HEK293 (cell line): ENCODE data around the gene LTBP1.

Source experiments
- CTCF ChIA-PET: fragments of 350-600 bp; formaldehyde crosslinking; extraction: SDS; loops from one replicate; lab custom pipeline; 2021; ENCODE audit warnings: antibody characterized with exemption; lab: Yijun Ruan, JAX
- POLR2A ChIA-PET: fragments of 300-600 bp; formaldehyde crosslinking; extraction: SDS; loops from one replicate; lab custom pipeline; 2020; ENCODE audit warnings: antibody characterized with exemption, inconsistent platforms; lab: Yijun Ruan, JAX
- H3K27ac ChIP-seq: fragments of 200-500 bp; sonication (Bioruptor generic); 2 replicates; pipeline ENCODE4 v1.5.1; 2014; ENCODE audit warnings: low read depth, low read length, control low read depth, inconsistent platforms; ENCODE audit errors: extremely low read depth
- H3K36me3 ChIP-seq, 2 experiments: fragments of 200-500 bp in 1 of 2; sonication (Bioruptor generic) in 1 of 2; 1 replicate in 1 of 2; 2 replicates in 1 of 2; pipeline ENCODE4 v1.5.1; 2014 to 2017; ENCODE audit warnings: inconsistent platforms in 2 of 2, low read length in 2 of 2; ENCODE audit not compliant: control insufficient read depth in 2 of 2, insufficient read depth in 1 of 2
- H3K4me1 ChIP-seq: fragments of 200-500 bp; sonication (Bioruptor generic); 2 replicates; pipeline ENCODE4 v1.5.1; 2014; ENCODE audit warnings: mild to moderate bottlenecking, low read length, inconsistent platforms; ENCODE audit not compliant: control insufficient read depth, insufficient read depth
- H3K4me3 ChIP-seq: 2 replicates; pipeline ENCODE4 v1.5.1; 2011; ENCODE audit warnings: low read depth, mild to moderate bottlenecking, control low read depth, low read length, moderate library complexity
- H3K9me3 ChIP-seq: fragments of 200-500 bp; sonication (Bioruptor generic); 2 replicates; pipeline ENCODE4 v1.5.1; 2014; ENCODE audit warnings: low read depth, low read length, inconsistent platforms; ENCODE audit not compliant: control insufficient read depth, insufficient read depth
- BCL11B ChIP-seq: fragments of 450-650 bp; formaldehyde crosslinking; IDR thresholded peaks from 2 replicates; pipeline ENCODE4 v1.5.1; 2016; ENCODE audit warnings: low read depth, missing biosample characterization, missing genetic modification characterization
- GFI1B ChIP-seq: fragments of 450-650 bp; formaldehyde crosslinking; IDR thresholded peaks from 2 replicates; pipeline ENCODE4 v1.5.1; 2016; ENCODE audit warnings: missing biosample characterization, missing genetic modification characterization
- GLIS2 ChIP-seq: fragments of 450-650 bp; formaldehyde crosslinking; IDR thresholded peaks from 2 replicates; pipeline ENCODE4 v1.5.1; 2016; ENCODE audit warnings: missing biosample characterization, missing genetic modification characterization
- KLF7 ChIP-seq: fragments of 450-650 bp; formaldehyde crosslinking; IDR thresholded peaks from 2 replicates; pipeline ENCODE4 v1.5.1; 2016; ENCODE audit warnings: missing biosample characterization, missing genetic modification characterization, borderline replicate concordance
- MZF1 ChIP-seq: fragments of 450-650 bp; formaldehyde crosslinking; IDR thresholded peaks from 2 replicates; pipeline ENCODE4 v1.5.1; 2017; ENCODE audit warnings: missing biosample characterization, missing genetic modification characterization, borderline replicate concordance
- PATZ1 ChIP-seq: fragments of 450-650 bp; formaldehyde crosslinking; IDR thresholded peaks from 2 replicates; pipeline ENCODE4 v1.5.1; 2016; ENCODE audit warnings: missing biosample characterization, missing genetic modification characterization
- RBAK ChIP-seq: fragments of 450-650 bp; formaldehyde crosslinking; IDR thresholded peaks from 2 replicates; pipeline ENCODE4 v1.5.1; 2016; ENCODE audit warnings: missing biosample characterization, missing genetic modification characterization
- SETDB1 ChIP-seq: IDR thresholded peaks from one replicate; pipeline ENCODE4 v1.6.1; 2017; ENCODE audit warnings: mild to moderate bottlenecking, low read length, moderate library complexity, mixed read lengths; ENCODE audit not compliant: insufficient read length
- YY1 ChIP-seq: fragments of 450-650 bp; formaldehyde crosslinking; IDR thresholded peaks from 2 replicates; pipeline ENCODE4 v1.5.1; 2018; ENCODE audit warnings: missing biosample characterization, missing genetic modification characterization
- ZBTB8A ChIP-seq: fragments of 450-650 bp; formaldehyde crosslinking; IDR thresholded peaks from 2 replicates; pipeline ENCODE4 v1.5.1; 2016; ENCODE audit warnings: missing biosample characterization, missing genetic modification characterization
- ZNF132 ChIP-seq: fragments of 450-650 bp; formaldehyde crosslinking; IDR thresholded peaks from 2 replicates; pipeline ENCODE4 v1.5.1; 2017; ENCODE audit warnings: missing biosample characterization, missing genetic modification characterization, borderline replicate concordance
- ZNF174 ChIP-seq: fragments of 450-650 bp; formaldehyde crosslinking; IDR thresholded peaks from 2 replicates; pipeline ENCODE4 v1.5.0; 2017; ENCODE audit warnings: missing biosample characterization, mild to moderate bottlenecking, missing genetic modification characterization
- ZNF2 ChIP-seq: fragments of 450-650 bp; formaldehyde crosslinking; IDR thresholded peaks from 2 replicates; pipeline ENCODE4 v1.5.1; 2016; ENCODE audit warnings: missing biosample characterization, missing genetic modification characterization
- ZNF280C ChIP-seq: fragments of 450-650 bp; formaldehyde crosslinking; IDR thresholded peaks from 2 replicates; pipeline ENCODE4 v1.5.1; 2016; ENCODE audit warnings: missing biosample characterization, missing genetic modification characterization
- ZNF302 ChIP-seq: fragments of 450-650 bp; formaldehyde crosslinking; IDR thresholded peaks from 2 replicates; pipeline ENCODE4 v1.5.1; 2016; ENCODE audit warnings: missing biosample characterization, missing genetic modification characterization, low read depth
- ZNF335 ChIP-seq: fragments of 450-650 bp; formaldehyde crosslinking; conservative IDR thresholded peaks from 2 replicates; pipeline ENCODE4 v1.5.1; 2016; ENCODE audit warnings: missing biosample characterization, missing genetic modification characterization
- ZNF341 ChIP-seq: fragments of 450-650 bp; formaldehyde crosslinking; IDR thresholded peaks from 2 replicates; pipeline ENCODE4; 2016; ENCODE audit warnings: low read depth, missing biosample characterization, missing genetic modification characterization
- ZNF366 ChIP-seq: fragments of 450-650 bp; formaldehyde crosslinking; conservative IDR thresholded peaks from 2 replicates; pipeline ENCODE4 v1.5.1; 2016; ENCODE audit warnings: missing biosample characterization, missing genetic modification characterization
- ZNF530 ChIP-seq: fragments of 450-650 bp; formaldehyde crosslinking; IDR thresholded peaks from 2 replicates; pipeline ENCODE4 v1.5.1; 2016; ENCODE audit warnings: low read depth, missing biosample characterization, missing genetic modification characterization
- ZNF548 ChIP-seq: fragments of 450-650 bp; formaldehyde crosslinking; IDR thresholded peaks from 2 replicates; pipeline ENCODE4 v1.5.1; 2016; ENCODE audit warnings: missing biosample characterization, missing genetic modification characterization
- ZNF600 ChIP-seq: fragments of 450-650 bp; formaldehyde crosslinking; IDR thresholded peaks from 2 replicates; pipeline ENCODE4 v1.5.1; 2016; ENCODE audit warnings: missing biosample characterization, missing genetic modification characterization
- ZNF660 ChIP-seq: fragments of 450-650 bp; IDR thresholded peaks from 2 replicates; pipeline ENCODE4 v1.5.1; 2018; ENCODE audit warnings: missing biosample characterization, mild to moderate bottlenecking, missing genetic modification characterization
- ZNF747 ChIP-seq: fragments of 450-650 bp; formaldehyde crosslinking; IDR thresholded peaks from 2 replicates; pipeline ENCODE4 v1.5.1; 2016; ENCODE audit warnings: missing biosample characterization, missing genetic modification characterization
- ZNF768 ChIP-seq: fragments of 450-650 bp; formaldehyde crosslinking; IDR thresholded peaks from 2 replicates; pipeline ENCODE4 v1.5.1; 2018; ENCODE audit warnings: missing biosample characterization, mild to moderate bottlenecking, missing genetic modification characterization
- ZNF837 ChIP-seq: fragments of 450-650 bp; formaldehyde crosslinking; IDR thresholded peaks from 2 replicates; pipeline ENCODE4 v1.5.1; 2016; ENCODE audit warnings: missing biosample characterization, missing genetic modification characterization
- ZSCAN23 ChIP-seq: fragments of 450-650 bp; formaldehyde crosslinking; IDR thresholded peaks from 2 replicates; pipeline ENCODE4 v1.5.1; 2016; ENCODE audit warnings: missing biosample characterization, missing genetic modification characterization
- TF ChIP-seq, protein P1 (sequence below): fragments of 450-650 bp; formaldehyde crosslinking; IDR thresholded peaks from 2 replicates; pipeline ENCODE4 v1.5.1; 2016; ENCODE audit warnings: missing biosample characterization, missing genetic modification characterization
- TF ChIP-seq, protein P2 (sequence below): fragments of 450-650 bp; formaldehyde crosslinking; IDR thresholded peaks from 2 replicates; pipeline ENCODE4 v1.5.1; 2016; ENCODE audit warnings: missing biosample characterization, missing genetic modification characterization

LTBP1 gene

GRCh38 chr2:33077311-33077710 is 130.6 kb downstream of the LTBP1 start:
- H3K27ac ChIP-seq = no peak overlapping the region

DNA sequence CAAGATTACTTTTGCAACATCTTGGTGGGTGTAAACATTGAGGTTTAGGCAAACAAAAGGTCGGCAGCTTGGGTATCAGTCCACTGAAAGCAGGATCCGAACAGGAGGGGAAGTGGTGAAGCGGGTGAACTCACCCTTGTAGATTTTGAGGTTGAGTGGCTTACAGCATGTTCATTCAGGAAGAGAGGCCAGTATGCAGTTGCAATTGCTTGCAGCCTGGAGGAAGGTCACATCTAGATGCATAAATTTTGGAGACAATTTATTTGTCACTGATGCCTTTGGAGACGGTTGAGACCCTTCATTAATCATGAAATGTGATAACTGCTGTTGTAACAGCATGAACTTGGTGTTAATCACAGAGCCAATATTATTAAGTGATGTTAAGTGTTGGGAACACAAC is 131.1 kb downstream of the LTBP1 start:
- H3K4me1 ChIP-seq = no peaks in the 10 kb centered on the region
- no peak for TF ChIP-seq ZNF302 (tag by site-specific recombination)
- TF ChIP-seq ZNF174 (tag by site-specific recombination) = no peak
- no peak for TF ChIP-seq ZNF548 (tag by site-specific recombination)
- TF ChIP-seq ZNF280C (tag by site-specific recombination) = no peak
- no peak for TF ChIP-seq ZSCAN23 (tag by site-specific recombination)
- TF ChIP-seq, protein P1, sequence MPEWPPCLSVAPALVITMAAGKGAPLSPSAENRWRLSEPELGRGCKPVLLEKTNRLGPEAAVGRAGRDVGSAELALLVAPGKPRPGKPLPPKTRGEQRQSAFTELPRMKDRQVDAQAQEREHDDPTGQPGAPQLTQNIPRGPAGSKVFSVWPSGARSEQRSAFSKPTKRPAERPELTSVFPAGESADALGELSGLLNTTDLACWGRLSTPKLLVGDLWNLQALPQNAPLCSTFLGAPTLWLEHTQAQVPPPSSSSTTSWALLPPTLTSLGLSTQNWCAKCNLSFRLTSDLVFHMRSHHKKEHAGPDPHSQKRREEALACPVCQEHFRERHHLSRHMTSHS = no peak
- TF ChIP-seq ZNF530 (tag by site-specific recombination) = no peak
- TF ChIP-seq RBAK (tag by site-specific recombination) = no peak
- no peak for TF ChIP-seq GLIS2 (tag by site-specific recombination)
- TF ChIP-seq ZNF335 = no peak
- H3K36me3 ChIP-seq = no peaks in the 10 kb centered on the region
- no peak overlapping the region for H3K4me3 ChIP-seq
- ChIA-PET CTCF (no interaction called here), POLR2A (no interaction called here)
- H3K27ac ChIP-seq = no peak overlapping the region
- H3K9me3 ChIP-seq = no peaks in the 10 kb centered on the region

More at GRCh38 chr2:33077311-33077710, 130.6 kb downstream of the LTBP1 start:
- TF ChIP-seq ZNF341 (tag by site-specific recombination) (no peak), ZNF747 (tag by site-specific recombination) (no peak), KLF7 (tag by site-specific recombination) (no peak), SETDB1 (no peak), ZBTB8A (no peak), MZF1 (tag by site-specific recombination) (no peak), ZNF660 (tag by site-specific recombination) (no peak), ZNF768 (tag by site-specific recombination) (no peak), ZNF366 (tag by site-specific recombination) (no peak), ZNF2 (tag by site-specific recombination) (no peak), ZNF302 (tag by site-specific recombination) (no peak), BCL11B (tag by site-specific recombination) (no peak), PATZ1 (tag by site-specific recombination) (no peak), ZNF600 (tag by site-specific recombination) (no peak), GFI1B (tag by site-specific recombination) (no peak), YY1 (tag by site-specific recombination) (no peak), ZNF837 (tag by site-specific recombination) (no peak), ZNF132 (tag by site-specific recombination) (no peak)
- TF ChIP-seq, protein P2, sequence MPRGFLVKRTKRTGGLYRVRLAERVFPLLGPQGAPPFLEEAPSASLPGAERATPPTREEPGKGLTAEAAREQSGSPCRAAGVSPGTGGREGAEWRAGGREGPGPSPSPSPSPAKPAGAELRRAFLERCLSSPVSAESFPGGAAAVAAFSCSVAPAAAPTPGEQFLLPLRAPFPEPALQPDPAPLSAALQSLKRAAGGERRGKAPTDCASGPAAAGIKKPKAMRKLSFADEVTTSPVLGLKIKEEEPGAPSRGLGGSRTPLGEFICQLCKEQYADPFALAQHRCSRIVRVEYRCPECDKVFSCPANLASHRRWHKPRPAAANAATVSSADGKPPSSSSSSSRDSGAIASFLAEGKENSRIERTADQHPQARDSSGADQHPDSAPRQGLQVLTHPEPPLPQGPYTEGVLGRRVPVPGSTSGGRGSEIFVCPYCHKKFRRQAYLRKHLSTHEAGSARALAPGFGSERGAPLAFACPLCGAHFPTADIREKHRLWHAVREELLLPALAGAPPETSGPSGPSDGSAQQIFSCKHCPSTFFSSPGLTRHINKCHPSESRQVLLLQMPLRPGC (tag by site-specific recombination) = no peak
- Histone ChIP-seq H3K36me3 (no peaks in the 10 kb centered on the region), H3K4me3 (no peak overlapping the region), H3K4me1 (no peaks in the 10 kb centered on the region), H3K9me3 (no peaks in the 10 kb centered on the region)
- ChIA-PET CTCF (no interaction called here), POLR2A (no interaction called here)
